AG09309 (cell line): Measurements from ENCODE around the gene DTX3L.

Experiments used
- DNase-seq: peaks from one replicate; pipeline ENCODE4 v3.0.0-alpha.2; 2010; ENCODE audit warnings: low read depth
- H3K4me3 ChIP-seq: 2 replicates; pipeline ENCODE4 v1.5.1; 2011; ENCODE audit warnings: mild to moderate bottlenecking, low read depth, low read length, moderate library complexity; ENCODE audit not compliant: control insufficient read depth
- CTCF ChIP-seq: IDR thresholded peaks from 2 replicates; pipeline ENCODE4 v1.5.1; 2011; ENCODE audit warnings: mild to moderate bottlenecking, low read depth, low read length, inconsistent platforms; ENCODE audit not compliant: insufficient read depth, control insufficient read depth; ENCODE audit errors: missing control alignments

The DTX3L gene

GRCh38 chr3:122548076-122548475 is 16.1 kb upstream of the DTX3L start:
- DNase-seq: no peak
- no peak for TF ChIP-seq CTCF
- no peak overlapping the region for H3K4me3 ChIP-seq

- DNase-seq: no peak
- no peak for TF ChIP-seq CTCF
Measured at GRCh38 chr3:122548619-122549018, 15.5 kb upstream of the DTX3L start.

GRCh38 chr3:122553171-122553570 is 11.0 kb upstream of the DTX3L start:
- no peak for TF ChIP-seq CTCF
- no peak for DNase-seq

More at GRCh38 chr3:122548619-122549018, 15.5 kb upstream of the DTX3L start:
- no peak overlapping the region for H3K4me3 ChIP-seq

GRCh38 chr3:122555275-122556071 is 8.7 kb upstream of the DTX3L start:
- no peak for TF ChIP-seq CTCF
- no peak overlapping the region for H3K4me3 ChIP-seq
- DNase-seq: no peak

More at GRCh38 chr3:122553171-122553570, 11.0 kb upstream of the DTX3L start:
- H3K4me3 ChIP-seq: no peak overlapping the region

GRCh38 chr3:122557356-122557755 is 6.8 kb upstream of the DTX3L start:
- no peak for DNase-seq
- H3K4me3 ChIP-seq: no peak overlapping the region
- TF ChIP-seq CTCF: no peak

GRCh38 chr3:122558605-122559004 is 5.5 kb upstream of the DTX3L start:
- DNase-seq: no peak
- H3K4me3 ChIP-seq: no peak overlapping the region
- no peak for TF ChIP-seq CTCF
